IPS-NIHi7 (cell line): ENCODE measurements around the gene DUSP10.

Experiments used
- DNase-seq: peaks from one replicate; pipeline ENCODE4 v3.0.0; 2012; ENCODE audit warnings: mixed read lengths; ENCODE audit errors: extremely low spot score

DUSP10 gene

DNA sequence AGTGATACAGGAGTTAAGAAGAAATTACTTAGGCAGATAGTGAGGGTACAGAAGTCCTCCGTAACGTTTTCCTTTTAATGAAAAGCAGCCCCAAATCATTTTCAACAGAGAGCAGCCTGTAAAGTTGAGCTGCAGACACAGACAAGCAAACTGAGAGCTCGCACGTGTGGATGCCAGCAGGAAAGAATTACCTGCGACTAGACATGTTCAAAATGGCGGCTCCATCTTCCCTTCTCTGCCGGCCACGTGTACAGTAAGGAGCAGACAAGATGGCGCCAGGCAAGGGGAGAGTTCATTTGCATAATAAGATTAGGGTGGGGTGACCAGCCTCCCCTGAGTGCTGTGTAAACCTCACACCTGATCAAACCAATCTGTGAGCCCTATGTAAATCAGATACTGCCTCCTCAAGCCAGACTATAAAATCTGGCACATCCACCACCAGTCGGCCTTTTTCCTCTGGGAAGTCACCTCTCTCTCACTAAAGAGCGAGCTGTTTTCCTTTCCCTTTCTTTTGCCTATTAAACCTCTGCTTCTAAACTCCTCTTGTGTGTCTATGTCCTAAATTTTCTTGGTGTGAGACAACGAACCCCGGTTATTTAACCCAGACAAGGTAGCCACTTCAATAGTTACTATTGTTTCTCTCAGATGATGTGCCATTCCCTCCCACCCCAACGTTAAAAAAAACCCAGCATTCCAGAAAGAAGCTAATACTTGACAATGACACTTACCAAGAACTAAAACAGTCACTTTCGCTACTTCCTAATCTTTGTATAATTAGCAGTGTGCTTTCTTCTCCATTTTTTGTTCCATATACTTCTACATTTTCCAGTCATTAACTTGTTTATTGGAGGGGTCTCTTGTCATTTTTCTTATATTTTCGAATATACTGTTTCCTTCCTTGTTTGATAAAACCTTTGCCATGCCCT is 27.4 kb downstream of the DUSP10 start:
- DNase-seq, result no peak

DNA sequence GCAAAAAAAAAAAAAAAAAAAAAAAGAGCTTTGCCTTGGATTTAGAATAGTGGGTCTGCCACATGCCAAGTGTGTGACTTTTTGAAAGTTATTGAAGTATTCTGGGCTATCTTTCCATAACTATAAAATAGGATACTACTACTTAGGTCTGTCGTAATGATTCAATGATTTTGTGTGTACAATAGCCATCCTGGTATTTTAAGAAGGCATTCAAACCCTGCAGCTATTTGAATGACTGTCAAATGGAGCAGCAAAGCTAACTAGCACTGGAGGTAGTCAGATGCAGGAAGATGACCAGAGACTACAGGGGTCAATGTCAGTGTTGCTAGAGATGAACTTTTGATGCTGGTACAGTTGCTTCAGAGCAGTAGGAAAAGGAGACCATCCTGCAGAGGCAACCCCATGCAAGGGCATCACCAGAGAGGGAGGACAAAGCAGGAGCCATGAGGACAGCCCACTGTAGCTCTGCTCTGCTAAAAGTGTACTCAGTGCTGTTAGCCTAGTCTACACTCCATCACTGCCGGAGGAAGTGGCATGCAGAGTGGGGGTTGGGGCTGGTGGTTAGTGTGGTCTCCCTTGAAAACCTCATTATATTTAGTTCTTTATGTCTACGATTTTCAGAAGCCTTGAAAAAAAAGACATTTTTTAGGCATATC is 29.0 kb downstream of the DUSP10 start:
- DNase-seq, result no peak

DNA sequence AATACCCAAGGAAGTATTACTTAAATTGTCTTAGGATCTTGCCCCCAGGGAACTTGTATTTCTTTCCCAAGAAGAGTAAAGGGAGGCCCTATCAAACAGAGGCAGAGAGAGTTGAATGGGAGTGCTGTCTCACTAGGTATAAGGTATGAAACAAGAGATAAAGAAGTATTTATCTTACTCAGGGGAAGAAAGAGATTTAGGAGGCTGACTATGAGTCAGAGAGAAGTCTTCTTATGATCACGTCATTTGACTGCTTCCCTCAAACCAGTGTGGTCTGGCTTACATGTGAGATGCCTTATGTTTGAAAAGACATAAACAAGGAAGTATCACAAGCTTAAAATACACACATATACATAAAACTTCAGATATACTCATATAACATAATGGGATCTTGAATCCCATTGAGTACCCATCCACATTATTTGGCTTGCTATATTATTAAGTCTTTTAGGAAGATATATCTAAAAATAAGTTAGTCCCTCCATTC is 29.6 kb downstream of the DUSP10 start:
- no peak for DNase-seq

DNA sequence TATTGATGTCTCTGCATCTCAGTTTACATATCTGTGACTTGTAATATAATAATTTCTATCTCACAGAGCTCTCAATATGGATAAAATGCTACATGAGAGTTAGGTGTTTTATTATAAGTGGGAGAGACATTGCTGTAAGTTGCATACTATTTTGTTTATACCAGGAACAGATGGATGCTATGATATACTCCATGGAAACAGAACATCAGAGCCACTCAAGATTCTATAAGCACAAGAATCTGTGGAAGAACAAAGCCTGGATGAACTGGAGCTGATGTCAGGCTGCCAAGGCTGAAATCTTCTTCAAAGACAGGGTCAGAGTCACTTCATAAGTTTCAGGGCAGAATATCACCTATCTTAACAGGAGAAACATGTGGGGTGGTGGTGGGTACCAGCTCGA is 30.2 kb downstream of the DUSP10 start:
- DNase-seq, result no peak

DNA sequence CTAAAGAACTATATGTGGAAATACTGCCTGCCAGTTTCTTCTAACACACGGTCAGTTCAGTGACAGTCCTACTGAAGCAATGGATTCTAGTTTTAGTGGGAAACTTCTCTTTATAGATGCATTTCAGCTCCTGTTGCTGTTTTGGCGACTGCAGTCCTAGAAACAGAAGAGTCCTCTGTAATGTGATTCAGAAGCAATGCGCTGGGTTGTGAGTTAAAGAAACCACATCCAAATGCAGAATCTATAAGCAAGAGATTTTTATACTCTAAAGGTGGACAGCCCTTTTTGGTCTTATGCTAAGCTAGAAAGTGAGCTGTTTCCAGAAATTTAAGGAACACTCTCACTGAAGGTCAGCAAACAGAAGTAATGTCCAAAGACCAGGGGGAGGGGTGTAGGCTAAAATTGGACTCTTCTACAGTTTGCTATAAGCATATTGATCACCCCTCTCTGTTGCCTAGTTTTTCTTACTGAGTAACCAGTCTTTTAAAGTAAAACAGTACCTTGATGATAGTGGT is 30.8 kb downstream of the DUSP10 start:
- DNase-seq, result no peak

DNA sequence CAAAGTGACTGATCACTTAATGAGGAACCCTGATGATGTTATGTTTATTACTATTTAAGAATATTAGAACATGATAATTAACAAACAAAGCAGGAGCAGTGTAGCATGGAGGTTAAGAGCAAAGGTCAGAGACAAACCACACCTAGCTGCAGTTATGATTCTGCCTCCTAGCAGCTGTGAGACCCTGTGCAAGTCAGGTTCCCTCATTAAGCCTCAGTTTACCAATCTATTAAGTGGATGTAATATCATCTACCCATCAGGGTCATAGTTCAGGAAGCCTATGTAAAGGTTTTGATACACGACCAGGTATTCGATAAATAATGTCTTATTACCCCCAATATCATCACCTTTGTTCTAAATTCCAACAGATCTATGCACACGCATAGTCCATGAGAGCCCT is 32.0 kb downstream of the DUSP10 start:
- no peak for DNase-seq

DNA sequence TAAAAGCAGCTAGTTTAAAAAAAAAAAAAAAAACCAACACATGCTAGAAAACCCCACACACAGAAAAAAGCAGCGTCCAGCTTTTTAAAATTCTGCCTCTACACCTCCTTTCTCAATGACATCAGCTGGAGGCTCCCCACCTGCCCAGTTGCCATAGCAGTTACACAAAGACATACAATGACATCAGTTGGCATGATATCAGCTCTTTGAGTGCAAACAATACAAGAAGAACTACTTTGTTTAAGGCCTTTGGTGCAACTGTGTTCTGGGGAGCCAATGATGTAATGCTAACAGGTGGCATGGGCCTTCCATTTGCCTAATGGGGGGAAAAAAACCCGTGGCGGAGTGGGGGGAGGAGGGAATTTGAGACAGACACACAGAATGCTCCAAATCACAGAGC is 32.9 kb downstream of the DUSP10 start:
- no peak for DNase-seq

DNA sequence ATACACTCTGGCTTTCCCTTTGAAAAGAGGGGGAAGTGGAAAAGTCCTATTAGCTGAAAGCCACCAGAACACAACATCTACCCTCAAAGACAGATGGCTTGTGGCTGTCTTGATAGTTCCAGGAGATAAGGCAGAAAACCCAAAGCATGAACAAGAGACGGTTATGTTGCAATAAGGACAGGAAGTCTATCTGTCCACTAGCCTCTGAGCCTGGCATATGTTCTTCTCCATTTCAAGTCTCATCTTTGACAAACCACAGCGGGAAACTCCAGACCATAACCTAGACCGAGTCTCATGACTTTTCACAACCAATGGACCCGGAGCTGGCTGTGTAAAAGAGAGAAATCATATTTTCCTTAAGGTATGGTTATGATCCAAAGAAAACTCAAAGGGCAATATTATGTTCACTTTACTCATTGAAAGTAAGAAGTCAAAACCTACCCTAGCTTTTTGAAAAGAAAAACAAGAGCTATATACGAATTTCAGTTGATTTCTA is 33.8 kb downstream of the DUSP10 start:
- no peak for DNase-seq

DNA sequence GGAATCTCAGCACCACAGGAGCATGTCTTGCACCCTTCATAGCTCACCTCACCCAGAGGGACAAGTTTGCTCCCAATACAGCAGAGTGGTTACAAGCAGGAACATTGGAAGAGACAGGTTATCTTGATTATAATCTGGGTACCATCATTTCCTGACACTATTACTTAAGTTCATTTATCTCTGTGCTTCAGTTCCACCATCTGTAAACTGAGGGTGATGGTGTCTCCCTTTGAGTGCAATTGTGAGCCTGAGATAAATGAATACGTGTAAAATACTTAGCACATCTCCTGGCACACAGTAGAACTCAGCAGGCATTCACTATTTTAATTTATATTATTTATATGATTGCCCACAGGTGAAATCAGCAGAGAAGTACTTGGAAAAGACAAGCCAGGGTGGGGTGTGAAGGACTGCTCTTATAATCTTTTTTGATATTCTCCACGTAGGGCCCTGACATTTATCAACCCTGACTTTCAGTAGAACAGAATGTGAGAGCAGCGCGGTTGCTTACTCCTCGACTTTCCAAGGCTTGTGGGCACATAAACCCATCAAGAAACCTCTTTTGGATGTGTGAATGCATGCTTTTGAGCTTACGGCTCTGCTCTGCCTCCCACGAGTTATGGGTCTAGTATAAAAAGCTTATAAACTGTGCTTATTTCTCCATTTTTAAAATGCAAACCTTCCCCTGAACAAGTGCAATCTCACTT is 34.9 kb downstream of the DUSP10 start:
- DNase-seq, result no peak

DNA sequence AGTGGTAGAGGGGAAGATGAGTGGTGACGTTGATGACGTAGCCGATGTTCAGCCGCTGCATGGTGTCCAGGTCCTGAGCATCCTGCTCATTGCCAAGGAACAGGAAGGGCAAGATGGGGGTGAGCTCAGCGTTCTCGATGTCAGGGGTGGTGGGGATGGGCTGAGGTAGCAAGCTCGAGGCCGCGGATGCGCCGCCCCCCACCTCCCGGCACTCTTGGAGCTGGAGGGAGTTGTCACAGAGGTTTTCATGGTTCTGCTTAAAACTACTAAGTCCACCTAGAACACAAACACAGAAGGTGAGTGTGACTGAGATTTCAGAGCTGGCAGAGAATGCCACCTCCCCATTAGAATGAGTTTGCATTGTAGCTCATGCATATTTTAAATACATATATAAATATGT is 35.7 kb downstream of the DUSP10 start:
- no peak for DNase-seq

DNA sequence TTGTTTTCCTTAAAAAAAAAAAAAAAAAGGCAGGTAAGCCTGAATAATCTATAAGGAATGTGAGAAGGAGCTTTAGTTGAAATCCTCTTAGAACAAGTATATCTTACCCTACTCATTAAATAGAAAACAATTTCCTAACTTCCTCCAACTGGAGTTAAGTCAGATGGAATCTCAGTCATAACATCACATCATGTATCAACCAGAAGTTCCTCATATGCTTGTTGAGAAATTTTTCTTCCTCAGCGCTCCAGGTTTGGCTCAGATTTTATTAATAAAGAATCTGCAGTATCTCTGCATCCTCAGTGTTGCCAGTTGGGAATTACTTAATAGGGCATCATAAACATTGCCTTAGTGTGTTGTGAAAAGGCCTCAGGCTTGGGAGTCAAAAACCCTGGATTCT is 37.6 kb downstream of the DUSP10 start:
- DNase-seq, result no peak

DNA sequence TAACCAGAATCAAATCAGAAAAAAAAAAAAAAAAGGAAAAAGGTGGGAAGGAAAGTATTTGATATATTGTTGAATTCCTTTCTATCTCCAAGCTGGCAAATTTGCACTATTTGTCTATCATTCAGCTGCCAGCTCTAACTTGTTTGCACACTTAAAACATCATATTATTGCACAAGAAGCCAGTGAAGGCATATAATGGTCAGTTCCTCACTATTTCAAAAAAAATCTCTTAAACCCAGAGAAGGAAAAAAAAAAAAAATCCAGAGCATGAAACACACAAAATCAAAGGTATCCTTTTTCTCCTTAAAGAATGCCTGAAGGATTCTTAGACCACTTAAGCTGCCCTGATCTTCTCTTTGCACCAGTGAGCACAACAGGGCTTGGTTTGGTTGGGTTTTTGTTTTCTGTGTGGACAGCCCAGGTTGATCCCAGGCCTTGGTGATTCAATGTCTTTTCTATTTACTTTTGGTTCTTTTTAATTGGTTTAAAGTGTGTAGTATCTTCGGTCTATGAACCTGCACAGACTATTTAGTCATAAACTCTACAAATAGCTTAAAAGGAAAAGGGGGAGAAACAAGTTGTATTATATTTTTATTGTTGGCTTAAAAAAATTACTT is 40.2 kb downstream of the DUSP10 start:
- no peak for DNase-seq

DNA sequence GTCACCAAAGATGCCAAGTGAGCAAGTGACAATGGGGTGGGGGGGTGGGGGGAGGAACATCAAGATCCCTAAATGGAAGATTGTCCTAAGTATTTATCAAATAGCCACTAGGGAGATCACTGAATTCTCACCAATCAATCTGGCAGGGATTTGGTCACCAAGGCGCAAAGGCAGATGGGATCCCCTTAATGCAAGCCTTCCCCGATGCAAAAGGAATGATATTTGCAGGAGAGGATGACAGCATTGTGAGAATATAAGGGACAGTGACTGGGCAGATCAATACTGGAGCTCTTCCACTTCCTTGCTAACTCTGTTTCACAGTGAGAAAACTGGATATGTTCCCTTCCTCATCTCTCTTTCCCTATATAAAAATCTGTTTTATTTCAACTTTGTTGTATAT is 40.9 kb downstream of the DUSP10 start:
- no peak for DNase-seq

DNA sequence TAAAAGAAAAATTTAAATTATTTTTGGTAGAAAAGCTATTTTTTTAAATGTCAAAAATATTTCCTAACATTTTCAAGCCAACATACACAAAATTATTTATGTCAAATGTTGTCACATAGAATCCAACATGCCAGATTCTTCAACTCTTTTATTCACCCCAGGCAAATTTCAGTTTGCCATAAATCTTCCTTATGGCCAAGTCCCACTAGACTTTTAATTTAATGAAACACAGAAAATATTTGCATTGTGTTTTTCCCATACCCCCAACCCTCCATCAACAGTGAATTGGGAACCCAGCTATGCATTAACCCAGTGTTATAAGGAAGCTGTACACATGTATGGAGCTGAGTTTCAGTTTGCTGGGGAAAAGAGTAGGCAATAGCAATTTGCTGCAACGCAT is 41.4 kb downstream of the DUSP10 start:
- no peak for DNase-seq

DNA sequence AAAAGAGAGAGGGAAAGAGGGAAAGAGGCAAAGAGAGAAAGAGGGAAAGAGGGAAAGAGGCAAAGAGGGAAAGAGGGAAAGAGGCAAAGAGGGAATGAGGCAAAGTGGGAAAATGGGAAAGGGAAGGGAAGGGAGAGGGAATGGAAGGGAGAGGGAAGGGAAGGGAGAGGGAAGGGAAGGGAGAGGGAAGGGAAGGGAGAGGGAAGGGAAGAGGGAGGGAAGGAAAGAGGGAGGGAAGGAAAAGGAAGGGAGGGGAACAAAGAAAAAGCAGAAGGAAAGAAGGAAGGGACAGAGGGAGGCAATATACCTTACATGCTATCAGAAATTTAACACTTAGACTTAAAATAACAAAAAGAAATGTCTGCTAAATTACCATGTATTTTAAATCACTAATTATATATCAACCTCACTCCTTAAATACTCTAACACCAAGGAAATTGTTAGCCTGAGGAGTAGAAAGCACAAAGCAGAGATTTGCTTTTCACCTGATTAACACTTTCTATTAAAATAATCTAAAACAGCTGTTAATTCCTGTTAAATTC is 41.8 kb downstream of the DUSP10 start:
- no peak for DNase-seq

DNA sequence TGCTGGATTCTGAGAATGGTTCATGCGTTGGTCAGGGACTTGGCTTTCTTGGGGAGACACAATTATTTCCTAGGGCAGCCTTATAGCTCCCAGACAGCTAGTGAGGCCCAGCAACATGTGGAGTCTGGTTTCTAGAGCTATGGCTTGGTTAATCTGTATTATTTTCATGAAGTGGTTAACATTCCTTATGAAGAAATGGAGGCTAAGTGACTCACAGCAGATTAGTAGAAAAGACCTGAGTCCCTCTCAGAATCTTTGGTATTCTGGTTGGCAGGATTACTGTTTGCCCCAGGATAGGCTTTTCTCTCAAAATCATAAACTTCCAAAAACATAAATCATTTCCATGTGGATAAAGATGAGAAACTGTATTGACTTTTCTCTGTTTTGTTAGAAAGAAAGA is 42.3 kb downstream of the DUSP10 start:
- DNase-seq, result no peak

DNA sequence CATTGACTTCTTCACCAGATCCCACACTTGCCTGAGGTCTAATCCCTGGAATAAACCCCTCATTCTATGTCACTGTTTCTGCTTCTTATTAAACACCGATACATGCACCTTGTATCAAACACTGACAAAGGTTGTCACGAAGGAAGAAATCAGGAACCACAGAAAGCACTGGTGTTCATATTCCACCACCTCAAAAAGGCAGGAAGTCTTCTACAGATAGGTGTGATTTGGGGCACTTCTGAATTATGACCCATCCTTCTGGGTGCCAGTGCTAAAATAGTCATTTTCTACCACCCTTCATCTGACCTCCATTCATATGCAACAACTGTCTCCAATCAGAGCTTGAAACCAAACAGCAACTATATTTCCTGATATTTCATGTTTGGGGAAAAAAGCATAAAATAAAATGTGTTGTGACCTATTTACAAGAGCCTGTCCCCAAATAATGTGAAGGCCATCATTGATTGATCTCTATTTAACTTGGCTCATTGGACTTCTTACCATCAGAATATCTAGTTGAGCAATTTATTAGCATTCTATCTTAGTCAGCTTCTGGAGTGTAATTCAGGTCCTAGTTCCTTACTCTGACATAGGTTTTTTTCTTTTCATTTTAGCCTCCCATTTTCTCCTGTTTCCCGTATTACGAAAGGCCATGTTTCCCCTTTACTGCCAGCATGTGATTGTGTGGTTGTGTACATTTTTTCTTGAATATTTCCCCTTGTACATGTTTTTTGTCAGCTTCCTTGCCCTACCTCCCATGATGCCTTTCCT is 43.1 kb downstream of the DUSP10 start:
- no peak for DNase-seq

DNA sequence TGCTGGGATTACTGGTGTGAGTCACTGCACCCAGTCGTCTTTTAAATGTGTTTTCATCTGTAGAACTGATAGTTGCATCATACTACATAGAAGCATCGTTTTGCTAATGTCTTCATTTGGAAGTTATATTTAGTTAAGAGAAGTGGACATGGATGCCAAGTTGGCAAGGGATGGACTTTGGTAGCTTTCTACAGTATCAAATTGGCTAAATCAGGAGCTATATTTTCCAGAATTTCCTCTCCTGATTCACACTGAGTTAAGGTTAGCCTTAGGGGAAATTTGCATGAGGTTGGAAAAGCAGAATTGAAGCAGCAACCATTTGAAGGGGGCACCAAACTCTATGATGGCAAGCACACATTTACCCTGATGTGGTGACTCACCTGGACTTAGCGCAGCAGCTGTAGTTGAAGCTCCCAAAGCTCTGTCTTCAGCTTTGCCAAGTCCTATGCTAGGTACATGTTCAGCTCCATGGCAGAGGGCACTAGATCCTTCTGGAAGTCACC is 43.9 kb downstream of the DUSP10 start:
- DNase-seq, result no peak

DNA sequence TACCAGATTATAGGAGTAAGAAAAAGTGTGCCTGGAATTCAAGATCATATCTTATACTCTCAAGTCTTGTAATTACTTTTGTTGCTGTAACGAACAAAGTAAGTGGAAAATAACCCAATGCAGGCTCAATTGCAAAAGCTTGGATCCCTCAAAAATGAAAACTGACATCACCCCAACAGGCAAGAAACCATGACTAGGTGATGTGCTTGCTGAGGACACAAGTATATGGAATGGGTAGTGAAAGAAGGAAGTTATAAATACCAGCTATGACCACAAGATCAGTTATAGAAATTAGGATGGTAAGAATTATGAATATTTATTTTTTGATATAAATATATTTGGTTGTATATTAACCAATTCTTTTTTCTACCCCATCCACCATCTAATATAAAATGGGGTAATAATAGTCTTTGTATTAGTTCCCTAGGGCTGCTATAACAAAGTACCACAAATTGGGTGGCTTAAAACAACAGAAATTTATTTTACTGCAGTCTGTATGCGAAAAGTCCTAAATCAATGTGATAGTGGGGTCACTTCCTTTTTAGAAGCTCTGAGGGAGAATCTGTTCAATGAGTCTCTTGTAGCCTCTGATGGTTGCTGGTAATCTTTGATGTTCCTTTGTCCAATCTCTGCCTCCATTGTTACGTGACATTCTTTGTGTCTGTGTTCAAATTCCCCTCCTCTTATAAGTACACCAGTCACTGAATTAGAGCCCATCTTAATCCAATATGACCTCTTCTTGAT is 45.0 kb downstream of the DUSP10 start:
- no peak for DNase-seq

DNA sequence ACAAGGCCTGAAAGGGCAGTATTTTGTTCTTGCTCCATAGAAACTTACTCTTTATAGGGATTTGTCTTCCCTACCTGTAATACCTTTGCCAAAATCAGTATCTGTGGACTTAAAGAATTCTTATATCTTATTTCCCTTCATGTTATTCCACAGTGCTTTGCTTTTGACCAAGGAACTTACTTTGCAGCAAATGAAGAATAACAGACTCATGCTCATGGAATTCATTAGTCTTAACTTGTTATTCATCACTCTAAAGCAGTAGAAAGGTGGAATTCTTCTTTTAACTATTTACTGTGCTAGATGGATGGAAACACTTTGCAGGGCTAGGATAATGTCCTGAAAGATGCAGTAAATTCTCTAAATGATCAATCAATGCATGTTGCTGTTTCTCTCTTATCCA is 45.9 kb downstream of the DUSP10 start:
- no peak for DNase-seq
